Amniotic epithelial cell (primary cell): ENCODE results near the gene DSG2.
"Not testable (repeated sequence)": the region's sequence is repeated elsewhere in the genome, so short reads cannot be mapped to it uniquely, and the experiment has no call there.

Experiments used
- DNase-seq: peaks from one replicate; pipeline ENCODE4 v3.0.0-alpha.2; 2010; ENCODE audit warnings: low read depth

The DSG2 gene

GRCh38 chr18:31500051-31500688 is 2.2 kb downstream of the DSG2 start:
- no peak for DNase-seq

- no peak for DNase-seq
Measured at GRCh38 chr18:31503011-31503410, 5.0 kb downstream of the DSG2 start.

GRCh38 chr18:31504455-31505147 is 6.6 kb downstream of the DSG2 start:
- no peak for DNase-seq

- DNase-seq, result no peak
Measured at GRCh38 chr18:31505156-31505555, 7.2 kb downstream of the DSG2 start.

- DNase-seq, result peak; percentile 67
Measured at GRCh38 chr18:31506024-31506742, 8.2 kb downstream of the DSG2 start.

- DNase-seq, result not testable (repeated sequence)
Measured at GRCh38 chr18:31507124-31507523, 9.1 kb downstream of the DSG2 start.

GRCh38 chr18:31508781-31509180 is 10.8 kb downstream of the DSG2 start:
- DNase-seq, result peak; percentile 43

- DNase-seq, result no peak
Measured at GRCh38 chr18:31509571-31509970, 11.6 kb downstream of the DSG2 start.

GRCh38 chr18:31510319-31510718 is 12.3 kb downstream of the DSG2 start:
- DNase-seq, result peak; percentile 40

GRCh38 chr18:31511098-31511497 is 13.1 kb downstream of the DSG2 start:
- DNase-seq, result peak; percentile 21

- peak; percentile 90 for DNase-seq
Measured at GRCh38 chr18:31512203-31512764, 14.3 kb downstream of the DSG2 start.

- DNase-seq, result peak; percentile 81
Measured at GRCh38 chr18:31513189-31513935, 15.4 kb downstream of the DSG2 start.

GRCh38 chr18:31516437-31516836 is 18.5 kb downstream of the DSG2 start:
- no peak for DNase-seq

GRCh38 chr18:31526374-31526773 is 28.4 kb downstream of the DSG2 start:
- no peak for DNase-seq

- DNase-seq, result peak; percentile 24
Measured at GRCh38 chr18:31533236-31533635, 35.3 kb downstream of the DSG2 start.

- DNase-seq, result no peak
Measured at GRCh38 chr18:31538837-31539236, 40.9 kb downstream of the DSG2 start.

GRCh38 chr18:31546476-31546875 is 48.5 kb downstream of the DSG2 start:
- peak; percentile 29 for DNase-seq

GRCh38 chr18:31548853-31549252 is 50.9 kb downstream of the DSG2 start:
- no peak for DNase-seq

- no peak for DNase-seq
Measured at GRCh38 chr18:31549416-31549815, 51.4 kb downstream of the DSG2 start.

GRCh38 chr18:31551883-31552282 is 53.9 kb downstream of the DSG2 start:
- DNase-seq, result no peak

- no peak for DNase-seq
Measured at GRCh38 chr18:31553800-31554199, 55.8 kb downstream of the DSG2 start.

- no peak for DNase-seq
Measured at GRCh38 chr18:31554776-31555175, 56.8 kb downstream of the DSG2 start.
